HL-60 (cell line): ENCODE data around the gene GTF3C5.

ENCODE experiments used
- CTCF ChIP-seq: IDR thresholded peaks from one replicate; pipeline ENCODE4 v1.5.1; 2011; ENCODE audit warnings: low read length, control low read depth, inconsistent platforms; ENCODE audit not compliant: insufficient read depth
- REST ChIP-seq: IDR thresholded peaks from 2 replicates; pipeline ENCODE4 v1.6.1; 2012; ENCODE audit warnings: low read depth; ENCODE audit not compliant: insufficient replicate concordance

- TF ChIP-seq CTCF (no peak), REST (no peak)
Observed at GRCh38 chr9:133005957-133006356, 24.8 kb upstream of the GTF3C5 start.
